HEK293T (cell line): ENCODE measurements around the gene PITPNC1.

ENCODE experiments used
- ARNT ChIP-seq: fragments of 450-650 bp; IDR thresholded peaks from 2 replicates; pipeline ENCODE4 v1.6.1; 2017; ENCODE audit warnings: mild to moderate bottlenecking
- BHLHE40 ChIP-seq: fragments of 450-650 bp; IDR thresholded peaks from 2 replicates; pipeline ENCODE4 v1.6.1; 2016; ENCODE audit warnings: mild to moderate bottlenecking, moderate library complexity, borderline replicate concordance
- CTBP1 ChIP-seq: fragments of 450-650 bp; IDR thresholded peaks from 2 replicates; pipeline ENCODE4 v1.6.1; 2016; ENCODE audit warnings: borderline replicate concordance
- ELF4 ChIP-seq: fragments of 450-650 bp; IDR thresholded peaks from 2 replicates; pipeline ENCODE4 v1.6.1; 2017; ENCODE audit warnings: antibody characterized with exemption
- FOXA1 ChIP-seq: fragments of 450-650 bp; IDR thresholded peaks from 2 replicates; pipeline ENCODE4 v1.6.1; 2016; ENCODE audit warnings: mild to moderate bottlenecking
- FOXK2 ChIP-seq: fragments of 450-650 bp; IDR thresholded peaks from 2 replicates; pipeline ENCODE4 v1.6.1; 2016; ENCODE audit warnings: mild to moderate bottlenecking
- FOXM1 ChIP-seq: fragments of 450-650 bp; IDR thresholded peaks from 2 replicates; pipeline ENCODE4 v1.6.1; 2017; ENCODE audit warnings: mild to moderate bottlenecking, borderline replicate concordance
- L3MBTL2 ChIP-seq: fragments of 450-650 bp; conservative IDR thresholded peaks from 2 replicates; pipeline ENCODE4 v1.6.1; 2016; ENCODE audit warnings: mild to moderate bottlenecking
- LEF1 ChIP-seq: fragments of 450-650 bp; IDR thresholded peaks from 2 replicates; pipeline ENCODE4 v1.6.1; 2017; ENCODE audit warnings: mild to moderate bottlenecking, borderline replicate concordance
- NFRKB ChIP-seq: fragments of 450-650 bp; IDR thresholded peaks from 2 replicates; pipeline ENCODE4 v1.6.1; 2016; ENCODE audit warnings: mild to moderate bottlenecking, moderate library complexity
- PKNOX1 ChIP-seq: fragments of 450-650 bp; IDR thresholded peaks from 2 replicates; pipeline ENCODE4 v1.6.1; 2016
- SP1 ChIP-seq: fragments of 450-650 bp; IDR thresholded peaks from 2 replicates; pipeline ENCODE4 v1.6.1; 2017
- SUZ12 ChIP-seq: fragments of 450-650 bp; IDR thresholded peaks from 2 replicates; pipeline ENCODE4 v1.6.1; 2016; ENCODE audit warnings: mild to moderate bottlenecking
- TARDBP ChIP-seq: fragments of 450-650 bp; IDR thresholded peaks from 2 replicates; pipeline ENCODE4 v1.6.1; 2016

GRCh38 chr17:67414559-67414958 is 37.5 kb downstream of the PITPNC1 start:
- no peak for TF ChIP-seq ARNT
- no peak for TF ChIP-seq NFRKB
- no peak for TF ChIP-seq SP1
- no peak for TF ChIP-seq TARDBP
- no peak for TF ChIP-seq PKNOX1
- TF ChIP-seq FOXA1 = no peak
- no peak for TF ChIP-seq LEF1
- no peak for TF ChIP-seq FOXM1
- TF ChIP-seq FOXK2 = no peak
- TF ChIP-seq BHLHE40 = no peak
- TF ChIP-seq L3MBTL2 = no peak
- no peak for TF ChIP-seq SUZ12
- TF ChIP-seq ELF4 = no peak
- no peak for TF ChIP-seq CTBP1
